K562 (cell line): ENCODE data around the gene PLEKHM3. TPM values are rescaled to one million over a fixed set of nuclear protein-coding genes. Genes with fewer than 3 reads are reported as not detected.

Experiments
- ATAC-seq: fragments of 200-7000 bp; cut with Tn5 transposase; 3 replicates; pipeline ENCODE4 v1.9.1; 2020; ENCODE audit warnings: moderate library complexity
- BruUV-seq: library from RNA; stranded (reverse); fragments of 400-500 nt; replicated peaks from 2 replicates; lab custom pipeline; 2021; lab: Mats Ljungman, UMichigan
- CTCF ChIA-PET: fragments of 300-600 bp; formaldehyde crosslinking; extraction: SDS; loops from one replicate; lab custom pipeline; 2021; ENCODE audit warnings: low intra/inter-chr PET ratio; lab: Yijun Ruan, JAX
- POLR2A ChIA-PET: fragments of 300-600, 350-650 bp; sonication (Branson Sonifier 250); formaldehyde crosslinking; extraction: SDS; loops from one replicate; lab custom pipeline; 2021; ENCODE audit warnings: antibody characterized with exemption, inconsistent platforms; lab: Yijun Ruan, JAX
- DNase-seq, 4 experiments: peaks; one replicate each; pipeline versions ENCODE4 v3.0.0 to v3.0.0-alpha.2; 2011 to 2018; ENCODE audit warnings: low spot score in 3 of 4, mixed read lengths in 3 of 4; ENCODE audit errors: extremely low read depth in 1 of 4
- FAIRE-seq: peaks from 2 replicates; lab custom pipeline; 2011; peaks lifted over from hg19 to GRCh38; lab: Jason Lieb, UNC
- H2AFZ ChIP-seq: 2 replicates; pipeline ENCODE4 v1.6.0; 2011; ENCODE audit warnings: low read depth, low read length, control low read depth, inconsistent platforms
- H3K27ac ChIP-seq: fragments of 200-600 bp; 3 replicates; pipeline ENCODE4 v1.8.0; 2011; ENCODE audit warnings: low read depth, mild to moderate bottlenecking, control low read depth, inconsistent platforms, low read length, moderate library complexity, mixed read lengths; ENCODE audit errors: extremely low read depth
- H3K27me3 ChIP-seq, 2 experiments: fragments of 300-600 bp in 1 of 2; 2 replicates in 1 of 2; 3 replicates in 1 of 2; pipeline versions ENCODE4 v1.6.0 to v1.8.0; 2011; ENCODE audit warnings: inconsistent platforms in 2 of 2, low read length in 2 of 2, mild to moderate bottlenecking in 1 of 2, mixed read lengths in 1 of 2, moderate library complexity in 1 of 2; ENCODE audit not compliant: control insufficient read depth in 2 of 2, insufficient read depth in 2 of 2
- H3K36me3 ChIP-seq: fragments of 300-600 bp; 3 replicates; pipeline ENCODE4 v1.8.0; 2011; ENCODE audit warnings: mild to moderate bottlenecking, low read length, inconsistent platforms; ENCODE audit not compliant: control insufficient read depth, insufficient read depth
- H3K4me1 ChIP-seq, 2 experiments: fragments of 200-600 bp in 1 of 2; replicated peaks in 1 of 2; 2 replicates in 1 of 2; 3 replicates in 1 of 2; pipeline versions ENCODE4 v1.5.1 to v1.8.0; 2011; ENCODE audit warnings: inconsistent platforms in 2 of 2, low read length in 2 of 2, mild to moderate bottlenecking in 1 of 2, mixed read lengths in 1 of 2, moderate library complexity in 1 of 2; ENCODE audit not compliant: control insufficient read depth in 2 of 2, insufficient read depth in 2 of 2
- H3K4me2 ChIP-seq: 2 replicates; pipeline ENCODE4 v1.6.1; 2011; ENCODE audit warnings: low read length, control low read depth, inconsistent platforms, mixed read lengths; ENCODE audit not compliant: insufficient read depth
- H3K4me3 ChIP-seq: fragments of 200-600 bp; sonication (generic), shearing (Covaris generic); 2 replicates; pipeline ENCODE4 v1.5.1; 2016; ENCODE audit warnings: control low read depth, inconsistent platforms
- H3K79me2 ChIP-seq: fragments of 200-600 bp; 3 replicates; pipeline ENCODE4 v1.8.0; 2011; ENCODE audit warnings: low read length, inconsistent platforms; ENCODE audit not compliant: control insufficient read depth, insufficient read depth
- H3K9ac ChIP-seq, 2 experiments: 2 replicates each; pipeline versions ENCODE4 v1.6.0 to v1.6.1; 2011; ENCODE audit warnings: low read depth in 2 of 2, low read length in 2 of 2, control low read depth in 1 of 2, inconsistent platforms in 1 of 2, mild to moderate bottlenecking in 1 of 2, mixed read lengths in 1 of 2; ENCODE audit not compliant: insufficient read depth in 1 of 2
- H3K9me1 ChIP-seq: one replicate; pipeline ENCODE4 v1.6.0; 2011; ENCODE audit warnings: inconsistent platforms, mild to moderate bottlenecking, low read length, moderate library complexity; ENCODE audit not compliant: control insufficient read depth, insufficient read depth
- H3K9me3 ChIP-seq: replicated peaks from 2 replicates; pipeline ENCODE4 v1.5.1; 2011; ENCODE audit warnings: low read depth, low read length, inconsistent platforms; ENCODE audit not compliant: control insufficient read depth, insufficient read depth
- H4K20me1 ChIP-seq: replicated peaks from 2 replicates; pipeline ENCODE4 v1.6.1; 2011; ENCODE audit warnings: low read length, inconsistent platforms, mixed read lengths; ENCODE audit not compliant: control insufficient read depth, insufficient read depth
- EZH2 ChIP-seq: IDR thresholded peaks from 2 replicates; pipeline ENCODE4 v1.6.1; 2012; ENCODE audit warnings: low read depth, mild to moderate bottlenecking, inconsistent platforms, low read length, borderline replicate concordance
- FOXJ3 ChIP-seq: sonication (generic); formaldehyde crosslinking; IDR thresholded peaks from 2 replicates; pipeline ENCODE4 v1.4.0; 2020; ENCODE audit warnings: mild to moderate bottlenecking, missing genetic modification reagents
- GABPB2 ChIP-seq: fragments of 250-450 bp; sonication (Bioruptor Pico); conservative IDR thresholded peaks from 2 replicates; pipeline ENCODE4 v1.5.1; 2021; ENCODE audit warnings: mild to moderate bottlenecking
- KLF16 ChIP-seq: IDR thresholded peaks from 2 replicates; pipeline ENCODE4 v1.6.1; 2016; ENCODE audit warnings: antibody characterized with exemption
- MAFG ChIP-seq: fragments of 450-650 bp; conservative IDR thresholded peaks from 2 replicates; pipeline ENCODE4 v1.6.1; 2016; ENCODE audit warnings: missing genetic modification characterization, missing compliant biosample characterization
- MEIS2 ChIP-seq: fragments of 450-650 bp; IDR thresholded peaks from 2 replicates; pipeline ENCODE4 v1.6.1; 2014; ENCODE audit warnings: mild to moderate bottlenecking; ENCODE audit not compliant: partially characterized antibody
- MIER1 ChIP-seq: fragments of 450-650 bp; IDR thresholded peaks from 2 replicates; pipeline ENCODE4 v1.6.1; 2016; ENCODE audit warnings: antibody characterized with exemption, mild to moderate bottlenecking, low read depth
- NFIX ChIP-seq: fragments of 250-450 bp; sonication (Bioruptor Pico); IDR thresholded peaks from 2 replicates; pipeline ENCODE4 v1.4.0; 2020; ENCODE audit warnings: low read depth, mild to moderate bottlenecking, moderate library complexity
- SREBF2 ChIP-seq: sonication (generic); formaldehyde crosslinking; IDR thresholded peaks from 2 replicates; pipeline ENCODE4 v1.4.0; 2020; ENCODE audit warnings: mild to moderate bottlenecking, missing genetic modification reagents
- TGIF2 ChIP-seq: sonication (generic); formaldehyde crosslinking; IDR thresholded peaks from 2 replicates; pipeline ENCODE4 v1.8.1; 2022; ENCODE audit warnings: mild to moderate bottlenecking, missing genetic modification reagents, moderate library complexity
- ZNF436 ChIP-seq: fragments of 250-450, 450-650 bp; sonication (Bioruptor Pico); formaldehyde crosslinking; IDR thresholded peaks from 2 replicates; pipeline ENCODE4 v1.7.0; 2020; ENCODE audit warnings: mild to moderate bottlenecking
- WGBS: fragments of 100-300 bp; shearing (Covaris generic); methylation state at CpG from one replicate; pipeline ENCODE4 v1.1.6; 2016; ENCODE audit warnings: low coverage, mixed read lengths; ENCODE audit not compliant: insufficient coverage; ENCODE audit errors: missing lambda C conversion rate; 5-methylcytosine and 5-hydroxymethylcytosine counted together
- in situ Hi-C: fragments of 300-500 bp; cut with MboI; formaldehyde crosslinking; loops from 4 replicates; pipeline ENCODE4 v1.15.0; 2018; ENCODE audit warnings: inconsistent platforms, mixed read lengths
- intact Hi-C: fragments of 100-400 bp; cut with micrococcal nuclease; formaldehyde crosslinking; loops from 2 replicates; pipeline ENCODE4 v1.14.2; 2022
- polyA plus RNA-seq, 8 experiments: library from polyadenylated mRNA; depleted of rRNA in 4 of 8; stranded (reverse) in 5 of 8; unstranded in 3 of 8; fragments of >200 nt; fragmentation: Nextera tagmentation in 2 of 8; fragmentation: Illumina TruSeq in 1 of 8; extraction: Ambion mirVana in 2 of 8; extraction: Trizol in 1 of 8; gene quantifications; 2 replicates each; pipeline versions ENCODE4 v1.2.1 to v1.2.3, GENCODE V29; 2011 to 2014; ENCODE audit warnings: inconsistent platforms in 1 of 8, missing spikeins in 1 of 8
- total RNA-seq, 7 experiments: library from RNA; depleted of rRNA in 6 of 7; stranded (reverse); fragments of >200 nt in 6 of 7; fragmentation: Illumina TruSeq in 2 of 7; extraction: Trizol in 2 of 7; gene quantifications; 2 replicates each; pipeline versions ENCODE4 v1.2.1 to v1.2.3, GENCODE V29; 2011 to 2021; ENCODE audit warnings: low replicate concordance in 1 of 7
- TF ChIP-seq, protein P1 (sequence below), 2 experiments: fragments of 450-650 bp in 1 of 2; sonication (generic) in 1 of 2; formaldehyde crosslinking in 1 of 2; IDR thresholded peaks in 1 of 2; conservative IDR thresholded peaks in 1 of 2; 2 replicates each; pipeline versions ENCODE4 v1.6.1 to v1.8.1; 2016 to 2023; ENCODE audit warnings: mild to moderate bottlenecking in 2 of 2, moderate library complexity in 2 of 2, inconsistent platforms in 1 of 2, missing genetic modification reagents in 1 of 2
- TF ChIP-seq, protein P2 (sequence below): sonication (generic); formaldehyde crosslinking; IDR thresholded peaks from 2 replicates; pipeline ENCODE4 v1.8.1; 2023; ENCODE audit warnings: missing genetic modification reagents, mild to moderate bottlenecking, borderline replicate concordance

The PLEKHM3 gene
- total and polyA plus RNA-seq, 9 of the 15 experiments (the other 6 are each of a cell fraction or from before 2014, with no cell fraction given) = 0.24 to 1.6 (median 1.0) TPM

DNA sequence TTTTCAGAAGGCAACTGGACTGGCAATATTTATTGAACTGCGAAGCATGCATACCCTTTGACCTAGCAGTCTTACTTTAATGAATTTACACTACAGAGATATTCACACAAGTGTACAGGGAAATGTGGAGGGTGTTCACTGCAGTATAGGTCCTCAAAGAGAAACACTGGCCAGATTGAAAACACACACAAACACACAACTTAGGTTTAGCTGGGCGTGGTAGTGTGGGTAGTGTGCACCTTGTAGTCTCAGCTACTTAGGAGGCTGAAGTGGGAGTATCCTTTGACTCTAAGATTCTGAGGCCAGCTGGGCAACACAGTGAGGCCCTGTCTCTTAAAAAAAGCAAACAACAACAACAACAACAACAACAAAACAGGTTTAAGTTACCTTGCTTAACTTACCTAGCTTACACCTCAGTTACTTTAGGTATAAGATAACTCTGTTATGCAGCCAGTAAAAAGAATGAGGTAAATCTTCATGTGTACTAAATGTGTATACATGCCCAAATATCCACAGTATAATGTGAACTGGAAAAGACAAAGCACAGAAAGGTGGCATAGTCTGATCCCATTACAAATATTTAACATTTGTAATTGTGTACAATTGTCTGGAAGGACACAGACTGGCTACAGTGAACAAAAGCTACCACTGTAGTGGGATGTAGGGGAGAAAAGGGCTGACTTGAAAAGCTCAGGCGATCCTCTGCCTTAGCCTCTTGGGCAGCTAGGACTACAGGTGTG, 149.7 kb downstream of the PLEKHM3 start:
- TF ChIP-seq SREBF2 (CRISPR knock-in tag) (no peak), FOXJ3 (CRISPR knock-in tag) (no peak), MAFG (tag) (no peak), NFIX (CRISPR knock-in tag) (no peak), ZNF436 (CRISPR knock-in tag) (no peak), GABPB2 (CRISPR knock-in tag) (no peak), MEIS2 (no peak), TGIF2 (CRISPR knock-in tag) (no peak), KLF16 (no peak), EZH2 (no peak), MIER1 (no peak)
- TF ChIP-seq, protein P1, sequence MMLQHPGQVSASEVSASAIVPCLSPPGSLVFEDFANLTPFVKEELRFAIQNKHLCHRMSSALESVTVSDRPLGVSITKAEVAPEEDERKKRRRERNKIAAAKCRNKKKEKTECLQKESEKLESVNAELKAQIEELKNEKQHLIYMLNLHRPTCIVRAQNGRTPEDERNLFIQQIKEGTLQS (IDR thresholded peaks at IDR 0.05) = no peak
- TF ChIP-seq, protein P1 (CRISPR knock-in tag; conservative IDR thresholded peaks at IDR 0.05) = no peak
- TF ChIP-seq, protein P2, sequence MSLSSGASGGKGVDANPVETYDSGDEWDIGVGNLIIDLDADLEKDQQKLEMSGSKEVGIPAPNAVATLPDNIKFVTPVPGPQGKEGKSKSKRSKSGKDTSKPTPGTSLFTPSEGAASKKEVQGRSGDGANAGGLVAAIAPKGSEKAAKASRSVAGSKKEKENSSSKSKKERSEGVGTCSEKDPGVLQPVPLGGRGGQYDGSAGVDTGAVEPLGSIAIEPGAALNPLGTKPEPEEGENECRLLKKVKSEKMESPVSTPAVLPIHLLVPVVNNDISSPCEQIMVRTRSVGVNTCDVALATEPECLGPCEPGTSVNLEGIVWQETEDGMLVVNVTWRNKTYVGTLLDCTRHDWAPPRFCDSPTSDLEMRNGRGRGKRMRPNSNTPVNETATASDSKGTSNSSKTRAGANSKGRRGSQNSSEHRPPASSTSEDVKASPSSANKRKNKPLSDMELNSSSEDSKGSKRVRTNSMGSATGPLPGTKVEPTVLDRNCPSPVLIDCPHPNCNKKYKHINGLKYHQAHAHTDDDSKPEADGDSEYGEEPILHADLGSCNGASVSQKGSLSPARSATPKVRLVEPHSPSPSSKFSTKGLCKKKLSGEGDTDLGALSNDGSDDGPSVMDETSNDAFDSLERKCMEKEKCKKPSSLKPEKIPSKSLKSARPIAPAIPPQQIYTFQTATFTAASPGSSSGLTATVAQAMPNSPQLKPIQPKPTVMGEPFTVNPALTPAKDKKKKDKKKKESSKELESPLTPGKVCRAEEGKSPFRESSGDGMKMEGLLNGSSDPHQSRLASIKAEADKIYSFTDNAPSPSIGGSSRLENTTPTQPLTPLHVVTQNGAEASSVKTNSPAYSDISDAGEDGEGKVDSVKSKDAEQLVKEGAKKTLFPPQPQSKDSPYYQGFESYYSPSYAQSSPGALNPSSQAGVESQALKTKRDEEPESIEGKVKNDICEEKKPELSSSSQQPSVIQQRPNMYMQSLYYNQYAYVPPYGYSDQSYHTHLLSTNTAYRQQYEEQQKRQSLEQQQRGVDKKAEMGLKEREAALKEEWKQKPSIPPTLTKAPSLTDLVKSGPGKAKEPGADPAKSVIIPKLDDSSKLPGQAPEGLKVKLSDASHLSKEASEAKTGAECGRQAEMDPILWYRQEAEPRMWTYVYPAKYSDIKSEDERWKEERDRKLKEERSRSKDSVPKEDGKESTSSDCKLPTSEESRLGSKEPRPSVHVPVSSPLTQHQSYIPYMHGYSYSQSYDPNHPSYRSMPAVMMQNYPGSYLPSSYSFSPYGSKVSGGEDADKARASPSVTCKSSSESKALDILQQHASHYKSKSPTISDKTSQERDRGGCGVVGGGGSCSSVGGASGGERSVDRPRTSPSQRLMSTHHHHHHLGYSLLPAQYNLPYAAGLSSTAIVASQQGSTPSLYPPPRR = no peak
- H3K4me3 ChIP-seq = no peak overlapping the region
- BruUV-seq = no TSS peak
- H3K9me3 ChIP-seq = no peaks in the 10 kb centered on the region
- ATAC-seq (no peak), FAIRE-seq (no peak), DNase-seq (no peak)
- H3K79me2 ChIP-seq = no peaks in the 10 kb centered on the region
- no peaks in the 10 kb centered on the region for H3K36me3 ChIP-seq
- 44% methylated on average over 3 of the region's 3 CpGs for WGBS
- intact Hi-C loops = no loop called here
- no peaks in the 10 kb centered on the region for H3K4me1 ChIP-seq
- no peaks in the 10 kb centered on the region for H4K20me1 ChIP-seq
- in situ Hi-C loops = no loop called here
- H3K9me1 ChIP-seq = no peaks in the 10 kb centered on the region
- no peak overlapping the region for H3K9ac ChIP-seq
- no peak overlapping the region for H3K4me2 ChIP-seq
- CTCF ChIA-PET = no interaction called here
- H2AFZ ChIP-seq = no peak overlapping the region
- H3K27me3 ChIP-seq = no peaks in the 10 kb centered on the region
- H3K27ac ChIP-seq = no peak overlapping the region
- POLR2A ChIA-PET = no interaction called here
